HUES6 (cell line): ENCODE results near the gene ARMH4.

ENCODE experiments used
- H3K27ac ChIP-seq: 2 replicates; pipeline ENCODE4 v1.7.0; 2013; ENCODE audit warnings: low read depth, mild to moderate bottlenecking, low read length, inconsistent platforms
- H3K27me3 ChIP-seq: 2 replicates; pipeline ENCODE4 v1.6.1; 2013; ENCODE audit warnings: low read length; ENCODE audit not compliant: control insufficient read depth, insufficient read depth
- H3K36me3 ChIP-seq: 2 replicates; pipeline ENCODE4 v1.6.1; 2013; ENCODE audit warnings: low read length; ENCODE audit not compliant: control insufficient read depth, insufficient read depth
- H3K4me1 ChIP-seq: 2 replicates; pipeline ENCODE4 v1.6.1; 2013; ENCODE audit warnings: low read length; ENCODE audit not compliant: control insufficient read depth, insufficient read depth
- H3K4me3 ChIP-seq: 2 replicates; pipeline ENCODE4 v1.5.1; 2013; ENCODE audit warnings: low read depth, low read length
- H3K9ac ChIP-seq: one replicate; pipeline ENCODE4 v1.6.1; 2013; ENCODE audit warnings: mild to moderate bottlenecking, low read length
- H3K9me3 ChIP-seq: 2 replicates; pipeline ENCODE4 v1.6.1; 2013; ENCODE audit warnings: low read depth, low read length; ENCODE audit not compliant: control insufficient read depth, insufficient read depth

ARMH4 gene

DNA sequence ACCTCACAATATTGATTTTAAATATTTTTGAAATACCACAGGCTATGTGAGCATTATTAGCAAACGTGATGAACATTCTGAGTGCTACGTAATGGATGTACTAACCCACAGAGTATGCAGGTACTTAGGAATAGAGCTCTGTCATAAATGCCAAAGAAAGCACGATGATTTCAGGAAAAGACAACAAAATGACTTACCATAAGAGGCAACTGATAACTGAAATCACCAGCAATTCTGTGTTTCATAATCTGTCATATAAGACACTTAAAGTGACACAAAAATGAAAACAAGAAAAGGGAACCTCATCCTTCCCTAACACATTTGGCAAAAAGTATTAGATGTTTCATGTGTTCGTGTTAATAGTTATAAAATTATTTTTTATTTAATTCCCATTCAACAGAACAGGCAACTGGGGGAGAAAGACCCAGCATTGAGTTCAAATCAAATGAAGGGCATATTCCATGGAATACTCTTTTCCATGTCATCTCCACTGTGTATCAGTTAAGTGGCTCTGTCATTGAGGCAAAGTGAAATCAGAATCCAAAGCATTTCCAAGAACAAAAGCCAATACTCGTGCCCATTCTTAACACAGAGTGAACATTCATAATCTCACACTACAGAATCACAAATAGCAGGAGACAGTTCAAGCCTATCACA lies 30.4 kb downstream of the ARMH4 start:
- Histone ChIP-seq H3K9ac (no peak overlapping the region), H3K27me3 (no peaks in the 10 kb centered on the region), H3K9me3 (peaks cover 13% of the 10 kb centered on the region), H3K4me3 (no peak overlapping the region), H3K4me1 (0 out of 2 replicates have a peak, but pooled peaks cover 5% of the 10 kb centered on the region), H3K27ac (no peak overlapping the region), H3K36me3 (no peaks in the 10 kb centered on the region)

DNA sequence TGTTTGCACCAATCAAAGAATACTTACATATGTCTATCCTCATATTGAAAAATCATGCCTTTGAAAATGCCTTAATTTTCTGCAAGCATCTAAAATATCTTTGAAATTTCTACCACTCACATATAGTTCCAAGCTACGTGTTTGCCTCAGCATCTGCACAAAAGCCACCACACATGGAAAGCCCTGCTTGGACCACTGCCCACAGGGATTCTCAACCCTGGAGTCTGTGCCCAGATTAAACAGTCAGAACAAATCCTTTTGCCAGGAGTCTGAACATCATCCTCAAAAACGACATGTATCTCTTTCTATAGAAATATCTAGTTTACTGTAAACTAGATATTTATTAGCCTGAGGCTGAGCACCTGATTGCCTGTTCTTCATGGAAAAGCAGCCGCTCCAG lies 32.6 kb downstream of the ARMH4 start:
- H3K27me3 ChIP-seq: no peaks in the 10 kb centered on the region
- H3K4me3 ChIP-seq: no peak overlapping the region
- H3K36me3 ChIP-seq: no peaks in the 10 kb centered on the region
- no peak overlapping the region for H3K9ac ChIP-seq
- 0 out of 2 replicates have a peak, but pooled peaks cover 5% of the 10 kb centered on the region for H3K4me1 ChIP-seq
- H3K9me3 ChIP-seq: no peaks in the 10 kb centered on the region
- H3K27ac ChIP-seq: no peak overlapping the region

DNA sequence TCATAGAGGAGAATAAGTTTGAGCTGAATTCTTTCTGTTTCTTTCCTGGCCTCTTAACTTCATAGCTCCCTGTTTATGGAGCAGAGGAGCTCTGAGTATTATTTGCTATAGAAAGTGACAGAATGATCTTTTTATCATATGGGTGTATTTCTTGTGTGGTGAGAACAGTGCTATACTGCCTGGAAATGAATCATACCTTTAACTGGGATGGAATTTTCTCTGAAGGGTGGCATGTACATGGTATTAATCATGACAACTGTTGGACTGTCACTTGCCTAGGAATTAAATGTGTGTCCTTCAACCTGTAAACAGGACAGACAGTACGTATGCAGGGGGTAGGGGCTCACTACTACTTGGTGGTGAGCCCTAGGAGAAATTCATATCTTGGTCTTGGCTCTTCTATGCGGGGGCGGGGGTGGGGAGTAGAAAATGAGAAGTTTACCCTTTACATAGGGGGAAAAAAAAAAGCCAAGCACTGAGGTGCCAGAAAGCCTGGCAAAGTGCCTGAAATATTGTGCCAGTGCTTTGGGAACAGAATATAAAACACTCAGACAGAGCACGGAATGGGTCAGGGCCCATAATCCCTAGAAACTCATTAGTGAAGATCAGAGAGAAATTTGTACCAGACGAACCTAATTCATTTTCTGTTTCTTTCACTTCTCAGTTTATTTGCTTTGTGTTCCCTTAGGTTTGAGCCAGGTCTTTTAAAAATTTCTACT lies 33.8 kb downstream of the ARMH4 start:
- Histone ChIP-seq H3K36me3 (no peaks in the 10 kb centered on the region), H3K9ac (no peak overlapping the region), H3K27ac (no peak overlapping the region), H3K27me3 (no peaks in the 10 kb centered on the region), H3K4me1 (0 out of 2 replicates have a peak, but pooled peaks cover 5% of the 10 kb centered on the region), H3K9me3 (no peaks in the 10 kb centered on the region), H3K4me3 (no peak overlapping the region)

DNA sequence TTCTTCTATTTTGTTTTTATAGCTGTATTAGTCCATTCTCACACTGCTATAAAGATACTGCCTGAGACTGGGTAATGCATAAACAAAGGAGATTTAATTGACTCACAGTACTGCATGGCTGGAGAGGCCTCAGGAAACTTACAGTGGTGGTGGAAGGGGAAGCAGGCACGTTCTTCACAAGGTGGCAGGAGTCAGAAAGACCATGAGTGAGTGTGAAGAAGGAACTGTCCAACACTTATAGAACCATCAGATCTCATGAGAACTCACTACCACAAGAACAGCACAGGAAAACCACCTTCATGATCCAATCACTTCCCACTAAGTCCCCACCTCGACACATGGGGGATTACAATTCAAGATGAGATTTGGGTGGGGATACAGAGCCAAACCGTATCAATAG lies 42.3 kb downstream of the ARMH4 start:
- Histone ChIP-seq H3K36me3 (no peaks in the 10 kb centered on the region), H3K9me3 (no peaks in the 10 kb centered on the region), H3K4me1 (no peaks in the 10 kb centered on the region), H3K9ac (no peak overlapping the region), H3K27ac (no peak overlapping the region), H3K4me3 (no peak overlapping the region), H3K27me3 (no peaks in the 10 kb centered on the region)

DNA sequence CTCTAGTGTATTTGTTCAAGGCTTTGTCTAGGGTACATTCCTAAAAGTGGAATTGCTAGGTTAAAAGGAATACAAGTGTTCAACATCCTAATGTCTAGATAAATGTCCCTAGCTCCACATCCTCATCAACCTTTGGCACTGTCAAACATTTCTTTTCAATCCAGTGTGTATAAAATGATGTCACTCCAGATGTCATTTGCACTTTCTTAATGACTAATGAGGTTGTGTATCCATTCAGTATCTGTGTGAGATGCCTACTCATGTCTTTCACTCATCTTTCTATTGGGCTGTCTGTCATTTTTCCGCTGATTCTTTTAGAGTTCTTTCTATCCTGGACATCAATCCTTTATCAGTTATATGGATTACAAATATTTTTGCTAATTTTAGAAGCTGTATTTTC lies 43.3 kb downstream of the ARMH4 start:
- no peak overlapping the region for H3K9ac ChIP-seq
- no peaks in the 10 kb centered on the region for H3K27me3 ChIP-seq
- H3K27ac ChIP-seq: no peak overlapping the region
- no peak overlapping the region for H3K4me3 ChIP-seq
- no peaks in the 10 kb centered on the region for H3K4me1 ChIP-seq
- H3K9me3 ChIP-seq: no peaks in the 10 kb centered on the region
- H3K36me3 ChIP-seq: no peaks in the 10 kb centered on the region

DNA sequence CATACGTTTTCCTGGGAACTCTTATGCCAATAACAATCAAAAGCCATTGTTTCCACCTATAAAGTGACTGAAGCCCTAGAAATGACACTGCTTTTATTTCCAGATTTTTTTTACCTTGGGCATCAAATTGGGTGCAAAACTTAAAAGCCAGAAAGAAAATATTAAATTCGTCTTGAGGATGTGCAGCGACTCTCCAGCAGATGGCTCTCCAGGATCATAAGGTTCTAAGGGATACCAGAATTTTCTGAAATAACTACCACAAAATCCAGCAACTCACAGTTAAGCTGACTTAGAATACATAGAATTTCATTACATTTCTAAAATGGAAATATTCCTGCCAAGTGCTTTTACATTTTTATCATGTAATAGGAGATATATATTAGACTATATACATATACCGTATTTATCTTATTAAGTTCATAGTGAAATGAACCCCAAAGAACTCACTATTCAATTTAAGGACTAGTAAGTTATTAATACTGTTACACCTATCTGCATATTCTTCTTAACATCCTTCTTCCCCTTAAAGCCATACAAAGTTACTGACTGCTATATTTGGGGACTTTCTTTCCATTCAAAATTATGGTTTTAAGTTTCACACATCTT lies 44.0 kb downstream of the ARMH4 start:
- Histone ChIP-seq H3K36me3 (no peaks in the 10 kb centered on the region), H3K9me3 (no peaks in the 10 kb centered on the region), H3K9ac (no peak overlapping the region), H3K27me3 (no peaks in the 10 kb centered on the region), H3K27ac (no peak overlapping the region), H3K4me1 (no peaks in the 10 kb centered on the region), H3K4me3 (no peak overlapping the region)

DNA sequence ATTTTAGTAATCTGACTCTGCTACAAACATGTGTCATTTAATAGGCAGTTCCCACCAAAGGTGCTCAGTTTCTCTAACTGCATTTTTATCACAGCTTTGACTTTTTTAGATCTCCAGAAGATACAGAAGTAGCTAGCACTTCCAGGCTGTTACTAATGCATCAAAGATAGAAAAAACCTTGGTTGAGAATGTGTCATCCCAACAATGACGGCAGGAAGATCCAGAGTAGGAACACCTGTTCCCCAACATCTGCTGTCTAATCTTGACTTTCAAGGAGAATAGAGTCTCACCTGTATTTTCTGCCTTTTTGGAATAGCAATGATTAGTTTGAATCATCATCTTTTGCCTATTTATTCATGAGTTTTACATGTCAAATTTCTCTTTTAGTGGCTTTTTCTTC lies 45.0 kb downstream of the ARMH4 start:
- Histone ChIP-seq H3K27ac (no peak overlapping the region), H3K9me3 (no peaks in the 10 kb centered on the region), H3K4me1 (no peaks in the 10 kb centered on the region), H3K36me3 (no peaks in the 10 kb centered on the region), H3K27me3 (no peaks in the 10 kb centered on the region), H3K9ac (no peak overlapping the region), H3K4me3 (no peak overlapping the region)

DNA sequence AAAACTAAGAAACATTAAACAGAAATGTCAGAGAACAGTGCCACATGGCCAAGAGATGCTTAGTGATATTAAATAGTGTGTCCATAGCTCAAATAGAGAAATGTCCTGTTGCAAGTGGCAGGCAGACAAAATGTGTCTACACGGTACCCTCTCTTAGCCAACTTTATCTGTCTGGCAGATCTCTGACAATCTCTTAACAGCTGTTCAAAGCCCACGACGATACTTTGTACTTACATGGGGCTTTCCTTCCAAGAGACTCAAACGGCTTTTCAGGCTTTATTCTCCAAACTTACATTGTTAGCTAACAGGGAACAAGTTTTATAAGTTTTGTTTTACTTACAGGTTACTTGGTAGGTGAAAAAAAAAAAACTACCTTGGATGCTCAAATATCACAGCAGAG lies 45.6 kb downstream of the ARMH4 start:
- H3K36me3 ChIP-seq: no peaks in the 10 kb centered on the region
- no peak overlapping the region for H3K27ac ChIP-seq
- no peak overlapping the region for H3K4me3 ChIP-seq
- H3K9me3 ChIP-seq: no peaks in the 10 kb centered on the region
- H3K27me3 ChIP-seq: no peaks in the 10 kb centered on the region
- H3K4me1 ChIP-seq: no peaks in the 10 kb centered on the region
- H3K9ac ChIP-seq: no peak overlapping the region

DNA sequence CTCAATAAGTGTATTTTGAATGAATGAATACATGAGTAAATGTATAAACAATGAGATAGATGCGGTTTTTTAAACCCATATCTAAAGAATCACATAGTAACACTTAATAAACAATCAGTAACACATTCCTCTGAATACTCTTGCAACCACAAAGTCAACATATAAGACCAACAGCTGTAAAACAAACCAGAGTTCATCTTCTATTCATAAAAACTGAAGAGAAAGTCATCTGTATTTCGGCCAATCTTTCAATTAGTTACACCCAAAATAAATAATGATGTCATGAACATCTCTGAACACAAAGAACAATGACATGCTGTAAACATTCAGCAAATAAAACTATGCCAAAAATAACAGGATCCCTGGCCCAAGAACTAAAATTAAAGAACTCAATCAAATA lies 47.2 kb downstream of the ARMH4 start:
- Histone ChIP-seq H3K27me3 (no peaks in the 10 kb centered on the region), H3K4me1 (no peaks in the 10 kb centered on the region), H3K9me3 (no peaks in the 10 kb centered on the region), H3K9ac (no peak overlapping the region), H3K36me3 (no peaks in the 10 kb centered on the region), H3K27ac (no peak overlapping the region), H3K4me3 (no peak overlapping the region)

DNA sequence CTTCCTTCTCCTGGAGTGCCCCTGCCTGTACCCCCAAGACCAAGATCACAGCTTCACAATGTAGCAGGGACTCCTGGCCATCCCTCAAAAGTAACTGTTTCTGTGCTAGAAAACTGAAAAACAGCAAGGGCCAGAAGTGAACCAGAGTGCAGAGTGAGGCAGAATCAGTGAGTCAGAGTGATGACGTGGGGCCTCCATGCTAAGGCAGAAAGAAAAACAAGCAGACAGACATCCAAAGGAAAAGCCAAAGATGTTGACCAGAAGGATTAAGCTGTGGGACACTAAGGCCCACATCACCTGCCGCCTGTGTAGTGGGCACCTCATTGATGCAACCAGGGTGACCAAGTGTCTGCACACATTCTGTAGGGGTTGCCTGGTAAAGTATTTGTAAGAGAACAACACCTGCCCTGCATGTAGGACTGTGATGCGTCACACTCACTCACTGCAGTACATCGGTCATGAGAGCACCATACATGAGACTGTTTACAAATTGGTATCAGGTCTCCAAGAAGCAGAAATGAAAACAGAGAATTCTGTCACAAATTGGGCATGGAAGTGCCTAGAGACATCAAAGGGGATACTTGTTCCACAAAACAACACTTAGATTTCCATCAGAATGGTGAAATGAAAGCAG lies 51.2 kb downstream of the ARMH4 start:
- H3K9ac ChIP-seq: no peak overlapping the region
- no peaks in the 10 kb centered on the region for H3K36me3 ChIP-seq
- no peaks in the 10 kb centered on the region for H3K9me3 ChIP-seq
- no peak overlapping the region for H3K27ac ChIP-seq
- H3K4me1 ChIP-seq: no peaks in the 10 kb centered on the region
- H3K27me3 ChIP-seq: no peaks in the 10 kb centered on the region
- H3K4me3 ChIP-seq: no peak overlapping the region

DNA sequence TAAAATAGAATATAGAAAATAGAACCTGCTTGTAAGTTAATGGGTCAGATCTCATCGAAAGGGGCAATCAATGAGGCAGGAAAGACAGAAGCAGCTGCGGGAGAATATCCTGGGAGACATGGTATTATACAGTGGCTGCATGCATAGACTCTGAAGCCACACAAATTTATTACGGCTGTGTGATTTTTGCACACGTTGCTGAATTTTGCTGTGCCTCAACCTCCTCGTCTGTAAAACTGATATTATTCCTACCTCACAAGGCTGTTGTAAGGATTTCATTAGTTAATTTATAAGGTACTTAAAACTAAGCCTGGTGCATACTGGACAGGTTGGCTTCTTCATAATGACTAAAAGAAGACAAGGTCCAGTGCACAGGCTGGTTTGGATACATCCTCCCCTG lies 52.3 kb downstream of the ARMH4 start:
- no peaks in the 10 kb centered on the region for H3K27me3 ChIP-seq
- H3K9ac ChIP-seq: no peak overlapping the region
- no peak overlapping the region for H3K27ac ChIP-seq
- no peaks in the 10 kb centered on the region for H3K4me1 ChIP-seq
- H3K36me3 ChIP-seq: no peaks in the 10 kb centered on the region
- no peak overlapping the region for H3K4me3 ChIP-seq
- no peaks in the 10 kb centered on the region for H3K9me3 ChIP-seq
